Colonic mucosa (tissue), 4 donors: ENCODE results near the gene EFR3B. TPM values are rescaled to one million over a fixed set of nuclear protein-coding genes. Genes with fewer than 3 reads are reported as not detected.
"Not testable (repeated sequence)": the region's sequence is repeated elsewhere in the genome, so short reads cannot be mapped to it uniquely, and the experiment has no call there.

Experiments used
- DNase-seq: peaks from one replicate; pipeline ENCODE4 v3.0.0-alpha.2; 2020
- H3K27ac ChIP-seq: fragments of 200-600 bp; one replicate; pipeline ENCODE4 v1.8.0; 2021
- H3K27me3 ChIP-seq: fragments of 200-600 bp; one replicate; pipeline ENCODE4 v1.8.0; 2021
- H3K36me3 ChIP-seq: fragments of 200-600 bp; one replicate; pipeline ENCODE4 v1.8.0; 2021
- H3K4me1 ChIP-seq: fragments of 200-600 bp; one replicate; pipeline ENCODE4 v1.8.0; 2021; ENCODE audit warnings: mild to moderate bottlenecking
- H3K4me3 ChIP-seq: fragments of 200-600 bp; one replicate; pipeline ENCODE4 v1.8.0; 2021
- H3K9ac ChIP-seq, 2 donors: one replicate each; pipeline ENCODE4 v1.7.0; 2013; ENCODE audit warnings: control low read depth in 2 of 2, low read depth in 2 of 2, low read length in 2 of 2
- H3K9me3 ChIP-seq: fragments of 200-600 bp; one replicate; pipeline ENCODE4 v1.8.0; 2021
- intact Hi-C: fragments of 100-400 bp; cut with DNase I; formaldehyde crosslinking; loops from one replicate; pipeline ENCODE4 v1.14.1; 2022
- total RNA-seq, 2 donors: library from RNA; stranded (reverse); fragmentation: NEBNext Ultra II Directional in 1 of 2; extraction: Animal tissue kit (Norgen Biotek cat#: 25700) in 1 of 2; gene quantifications; one replicate each; pipeline ENCODE4 v1.2.1, GENCODE V29; 2021
- TF ChIP-seq, protein P1 (sequence below): fragments of 200-600 bp; IDR thresholded peaks from one replicate; pipeline ENCODE4 v1.8.0; 2022; ENCODE audit warnings: antibody characterized with exemption, mild to moderate bottlenecking
- donor health status: healthy.
- donor health status: DM: no; HTN: no; CAD: no.
- donor health status: DM: no; HTN: no; CAD: no.

The EFR3B gene
- total RNA-seq, 2 donors from 2014 or later = 1.7 to 1.8 TPM

DNA sequence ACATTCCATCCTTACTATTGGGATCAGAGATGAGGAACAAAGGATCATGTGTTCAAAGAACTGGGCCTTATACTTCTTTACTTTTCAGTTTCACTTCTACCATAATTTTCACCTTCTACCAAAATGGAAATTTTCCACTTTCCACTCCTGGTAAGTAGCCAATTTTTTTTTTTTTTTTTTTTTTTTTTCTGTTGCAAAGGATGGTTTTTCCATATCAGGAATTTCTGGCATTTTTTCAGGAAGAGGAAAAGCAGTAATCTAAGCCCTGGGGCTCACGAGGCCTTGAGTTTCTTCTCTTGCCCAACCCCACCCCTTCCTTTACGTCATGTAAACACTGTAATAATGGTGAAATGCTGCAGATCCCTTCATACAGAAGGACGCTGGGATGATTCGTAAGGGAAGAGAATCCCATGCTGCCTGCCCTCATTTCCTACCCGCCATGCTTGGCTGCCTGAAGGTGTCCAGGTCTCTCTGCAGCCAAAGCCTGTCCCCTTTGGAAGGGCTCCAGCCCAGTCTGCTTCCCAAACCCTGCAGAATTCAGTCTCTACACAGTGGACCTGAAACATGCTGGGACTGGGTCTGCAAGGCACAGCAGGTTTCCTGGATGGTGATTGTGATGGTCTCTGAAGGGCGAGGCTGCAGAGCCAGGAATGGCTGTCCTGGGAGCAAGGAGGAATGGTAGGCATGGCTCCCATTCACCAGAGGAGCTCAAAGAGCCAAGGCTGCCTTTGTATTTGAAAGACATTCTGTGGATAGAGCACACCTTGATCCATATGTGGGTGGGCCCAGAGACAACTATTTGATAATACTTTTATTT, 57.0 kb downstream of the EFR3B start:
- no peak overlapping the region for H3K4me3 ChIP-seq
- H3K27ac ChIP-seq = no peak overlapping the region
- H3K36me3 ChIP-seq = no peaks in the 10 kb centered on the region
- no peak overlapping the region for H3K9ac ChIP-seq
- no peaks in the 10 kb centered on the region for H3K9me3 ChIP-seq
- H3K27me3 ChIP-seq = no peaks in the 10 kb centered on the region
- no peaks in the 10 kb centered on the region for H3K4me1 ChIP-seq
- intact Hi-C loops = no loop called here
- no peak for DNase-seq
- TF ChIP-seq, protein P1, sequence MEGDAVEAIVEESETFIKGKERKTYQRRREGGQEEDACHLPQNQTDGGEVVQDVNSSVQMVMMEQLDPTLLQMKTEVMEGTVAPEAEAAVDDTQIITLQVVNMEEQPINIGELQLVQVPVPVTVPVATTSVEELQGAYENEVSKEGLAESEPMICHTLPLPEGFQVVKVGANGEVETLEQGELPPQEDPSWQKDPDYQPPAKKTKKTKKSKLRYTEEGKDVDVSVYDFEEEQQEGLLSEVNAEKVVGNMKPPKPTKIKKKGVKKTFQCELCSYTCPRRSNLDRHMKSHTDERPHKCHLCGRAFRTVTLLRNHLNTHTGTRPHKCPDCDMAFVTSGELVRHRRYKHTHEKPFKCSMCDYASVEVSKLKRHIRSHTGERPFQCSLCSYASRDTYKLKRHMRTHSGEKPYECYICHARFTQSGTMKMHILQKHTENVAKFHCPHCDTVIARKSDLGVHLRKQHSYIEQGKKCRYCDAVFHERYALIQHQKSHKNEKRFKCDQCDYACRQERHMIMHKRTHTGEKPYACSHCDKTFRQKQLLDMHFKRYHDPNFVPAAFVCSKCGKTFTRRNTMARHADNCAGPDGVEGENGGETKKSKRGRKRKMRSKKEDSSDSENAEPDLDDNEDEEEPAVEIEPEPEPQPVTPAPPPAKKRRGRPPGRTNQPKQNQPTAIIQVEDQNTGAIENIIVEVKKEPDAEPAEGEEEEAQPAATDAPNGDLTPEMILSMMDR = no peak

DNA sequence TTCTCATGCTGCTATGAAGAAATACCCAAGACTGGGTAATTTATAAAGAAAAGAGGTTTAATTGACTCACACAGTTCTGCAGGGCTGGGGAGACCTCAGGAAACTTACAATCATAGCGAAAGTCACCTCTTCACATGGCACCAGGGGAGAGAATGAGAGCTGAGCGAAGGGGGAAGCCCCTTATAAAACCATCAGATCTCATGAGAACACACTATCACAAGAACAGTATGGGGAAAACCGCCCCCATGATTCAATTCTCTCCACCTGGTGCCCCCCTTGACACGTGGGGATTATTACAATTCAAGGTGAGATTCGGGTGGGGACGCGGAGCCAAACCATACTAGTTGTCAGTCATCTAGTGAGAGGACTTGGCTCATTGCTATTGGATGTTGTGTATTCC, 60.5 kb downstream of the EFR3B start:
- H3K27ac ChIP-seq, H3K4me1 ChIP-seq, intact Hi-C loops, H3K27me3 ChIP-seq, H3K9ac ChIP-seq, DNase-seq, H3K36me3 ChIP-seq, H3K4me3 ChIP-seq, H3K9me3 ChIP-seq: not testable (repeated sequence)

DNA sequence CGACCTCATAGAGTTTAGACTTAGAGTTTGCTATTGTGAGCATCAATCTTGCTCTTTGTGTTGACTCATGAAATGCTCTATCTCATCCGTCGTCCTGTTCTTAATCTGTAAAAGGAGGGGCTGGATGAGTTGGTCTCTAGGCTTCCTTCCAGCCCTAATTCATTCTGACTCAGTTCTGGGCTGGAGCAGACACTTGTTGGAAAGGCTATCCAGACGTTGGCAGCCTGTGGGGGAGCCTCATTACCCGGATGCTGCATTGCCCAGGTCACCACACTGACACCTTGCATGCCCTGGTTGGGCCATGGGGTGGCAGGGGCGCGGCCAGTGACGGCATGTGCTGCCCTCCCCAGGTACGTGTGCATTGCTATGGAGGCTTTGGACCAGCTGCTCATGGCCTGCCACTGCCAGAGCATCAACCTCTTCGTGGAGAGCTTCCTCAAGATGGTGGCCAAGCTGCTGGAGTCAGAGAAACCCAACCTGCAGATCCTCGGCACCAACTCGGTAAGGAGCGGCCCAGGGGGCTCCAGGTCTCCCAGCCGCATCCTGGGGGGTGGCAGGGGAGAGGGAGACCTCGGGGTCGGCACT, 61.5 kb downstream of the EFR3B start:
- no peaks in the 10 kb centered on the region for H3K9me3 ChIP-seq
- H3K4me3 ChIP-seq = no peak overlapping the region
- TF ChIP-seq, protein P1 = no peak
- no peaks in the 10 kb centered on the region for H3K4me1 ChIP-seq
- H3K27me3 ChIP-seq = no peaks in the 10 kb centered on the region
- DNase-seq = no peak
- intact Hi-C loops = no loop called here
- H3K36me3 ChIP-seq = no peaks in the 10 kb centered on the region
- H3K9ac ChIP-seq = no peak overlapping the region
- no peak overlapping the region for H3K27ac ChIP-seq

DNA sequence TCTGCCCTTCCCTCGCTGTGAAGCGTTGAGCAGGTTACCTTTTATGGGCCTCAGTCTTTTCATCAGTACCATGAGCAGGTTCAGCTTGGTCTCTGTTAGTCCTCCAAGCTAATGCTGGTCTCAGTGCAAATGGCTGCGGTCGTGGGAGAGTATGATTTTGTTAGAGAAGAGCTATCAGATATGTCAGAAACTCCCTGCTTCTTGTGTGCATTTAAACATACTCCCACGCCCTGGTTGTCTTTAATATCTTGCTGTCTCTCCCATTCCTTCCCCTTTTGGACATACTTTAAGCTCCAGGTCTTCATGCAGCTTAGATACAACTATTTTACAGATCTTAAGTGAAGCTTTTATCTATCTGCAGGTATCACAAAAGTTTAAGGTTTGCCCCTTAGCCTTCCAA, 62.9 kb downstream of the EFR3B start:
- intact Hi-C loops = no loop called here
- no peak overlapping the region for H3K9ac ChIP-seq
- H3K4me3 ChIP-seq = no peak overlapping the region
- H3K27ac ChIP-seq = no peak overlapping the region
- H3K27me3 ChIP-seq = no peaks in the 10 kb centered on the region
- no peaks in the 10 kb centered on the region for H3K36me3 ChIP-seq
- no peaks in the 10 kb centered on the region for H3K4me1 ChIP-seq
- DNase-seq = no peak
- TF ChIP-seq, protein P1 = no peak
- H3K9me3 ChIP-seq = no peaks in the 10 kb centered on the region

DNA sequence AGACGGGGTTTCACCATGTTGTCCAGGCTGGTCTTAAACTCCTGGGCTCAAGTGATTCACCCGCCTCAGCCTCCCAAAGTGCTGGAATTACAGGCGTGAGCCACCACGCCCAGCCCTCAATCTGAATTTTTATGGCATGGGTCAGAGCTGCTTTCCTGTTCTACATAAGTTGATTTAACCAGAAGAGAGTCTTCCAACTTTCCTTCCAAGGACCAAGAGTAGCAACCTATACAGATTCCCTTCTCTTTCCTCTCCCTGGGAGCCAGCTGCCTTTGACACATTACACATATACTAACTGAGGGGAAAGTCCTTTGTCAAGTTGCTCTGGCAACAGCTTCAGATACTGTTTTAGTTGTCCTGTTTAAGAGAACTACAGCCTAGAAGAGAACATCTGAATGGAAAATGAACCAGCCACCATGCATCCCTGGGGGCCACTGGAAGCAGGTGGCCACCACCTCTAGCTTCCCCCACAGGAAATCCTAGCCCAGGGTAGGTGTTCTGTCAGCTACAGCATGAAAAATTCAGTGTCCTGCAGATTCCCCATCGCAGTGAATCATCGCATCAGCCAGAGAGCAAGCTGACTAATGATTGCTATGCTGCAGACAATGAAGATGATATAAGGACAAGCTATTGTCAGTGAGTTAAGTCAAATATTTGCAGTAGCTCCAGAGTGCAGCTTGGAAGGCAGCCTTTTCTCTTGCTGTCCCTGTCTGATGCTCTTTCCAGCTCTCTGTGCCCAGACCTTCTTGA, 63.6 kb downstream of the EFR3B start:
- no peak overlapping the region for H3K9ac ChIP-seq
- no peaks in the 10 kb centered on the region for H3K27me3 ChIP-seq
- no peak overlapping the region for H3K4me3 ChIP-seq
- H3K36me3 ChIP-seq = no peaks in the 10 kb centered on the region
- no peaks in the 10 kb centered on the region for H3K4me1 ChIP-seq
- H3K9me3 ChIP-seq = no peaks in the 10 kb centered on the region
- no peak for DNase-seq
- no peak overlapping the region for H3K27ac ChIP-seq
- TF ChIP-seq, protein P1 = no peak
- intact Hi-C loops = no loop called here
